ENCODE results near the gene GREB1.

GREB1 gene

GRCh38 chr2:11533278-11534070 lies at the start of gene GREB1:
TSS of gene GREB1 (plus strand) at chr2:11534045. CDS start at chr2:11556615, 22,570 bp downstream.
- H3K27ac Mint-ChIP-seq, result no peak within 1 kb of the TSS
- H3K9me3 Mint-ChIP-seq, result no peaks in the 10 kb centered on the region
- ATAC-seq (no peak), DNase-seq (no peak)
- no peak within 1 kb of the TSS for H3K4me3 Mint-ChIP-seq
- peaks cover 55% of the 10 kb centered on the region for H3K27me3 Mint-ChIP-seq
- H3K4me1 Mint-ChIP-seq, result no peaks in the 10 kb centered on the region

GRCh38 chr2:11488809-11489208 lies 45.0 kb upstream of the GREB1 start:
- Mint-ChIP-seq H3K4me1 (no peaks in the 10 kb centered on the region), H3K9me3 (no peaks in the 10 kb centered on the region), H3K27me3 (peaks cover 39% of the 10 kb centered on the region), H3K27ac (no peak overlapping the region), H3K4me3 (no peak overlapping the region)
- DNase-seq (no peak), ATAC-seq (no peak)

GRCh38 chr2:11490194-11490593 lies 43.7 kb upstream of the GREB1 start:
- Mint-ChIP-seq H3K27me3 (peaks cover 32% of the 10 kb centered on the region), H3K4me1 (no peaks in the 10 kb centered on the region), H3K27ac (no peak overlapping the region), H3K4me3 (no peak overlapping the region), H3K9me3 (no peaks in the 10 kb centered on the region)
- ATAC-seq (no peak), DNase-seq (no peak)

- H3K4me1 Mint-ChIP-seq, result no peaks in the 10 kb centered on the region
- DNase-seq (no peak), ATAC-seq (no peak)
- no peak overlapping the region for H3K27ac Mint-ChIP-seq
- H3K4me3 Mint-ChIP-seq, result no peak overlapping the region
- peaks cover 20% of the 10 kb centered on the region for H3K27me3 Mint-ChIP-seq
- H3K9me3 Mint-ChIP-seq, result no peaks in the 10 kb centered on the region
Observed at GRCh38 chr2:11491348-11491933, 42.4 kb upstream of the GREB1 start.

GRCh38 chr2:11492244-11492643 lies 41.6 kb upstream of the GREB1 start:
- Mint-ChIP-seq H3K27me3 (peaks cover 19% of the 10 kb centered on the region), H3K27ac (no peak overlapping the region), H3K4me3 (no peak overlapping the region), H3K9me3 (no peaks in the 10 kb centered on the region), H3K4me1 (no peaks in the 10 kb centered on the region)
- no peak for DNase-seq
- no peak for ATAC-seq

- no peak overlapping the region for H3K4me3 Mint-ChIP-seq
- H3K9me3 Mint-ChIP-seq, result no peaks in the 10 kb centered on the region
- DNase-seq, result no peak
- H3K4me1 Mint-ChIP-seq, result no peaks in the 10 kb centered on the region
- H3K27ac Mint-ChIP-seq, result no peak overlapping the region
- H3K27me3 Mint-ChIP-seq, result peaks cover 18% of the 10 kb centered on the region
- ATAC-seq, result no peak
Observed at GRCh38 chr2:11492720-11493119, 41.1 kb upstream of the GREB1 start.

- ATAC-seq, result no peak
- no peak overlapping the region for H3K27ac Mint-ChIP-seq
- no peaks in the 10 kb centered on the region for H3K9me3 Mint-ChIP-seq
- no peaks in the 10 kb centered on the region for H3K4me1 Mint-ChIP-seq
- H3K4me3 Mint-ChIP-seq, result no peak overlapping the region
- peaks cover 12% of the 10 kb centered on the region for H3K27me3 Mint-ChIP-seq
- DNase-seq, result no peak
Observed at GRCh38 chr2:11493282-11493681, 40.6 kb upstream of the GREB1 start.

GRCh38 chr2:11494310-11494709 lies 39.5 kb upstream of the GREB1 start:
- peaks cover 8% of the 10 kb centered on the region for H3K27me3 Mint-ChIP-seq
- no peak overlapping the region for H3K4me3 Mint-ChIP-seq
- no peaks in the 10 kb centered on the region for H3K4me1 Mint-ChIP-seq
- no peak for DNase-seq
- H3K9me3 Mint-ChIP-seq, result no peaks in the 10 kb centered on the region
- no peak overlapping the region for H3K27ac Mint-ChIP-seq
- ATAC-seq, result no peak

- Mint-ChIP-seq H3K4me1 (no peaks in the 10 kb centered on the region), H3K9me3 (no peaks in the 10 kb centered on the region), H3K4me3 (no peak overlapping the region), H3K27me3 (peaks cover 8% of the 10 kb centered on the region), H3K27ac (no peak overlapping the region)
- DNase-seq, result no peak
- no peak for ATAC-seq
Observed at GRCh38 chr2:11495844-11496681, 37.8 kb upstream of the GREB1 start.

- no peak overlapping the region for H3K4me3 Mint-ChIP-seq
- ATAC-seq (no peak), DNase-seq (no peak)
- no peaks in the 10 kb centered on the region for H3K4me1 Mint-ChIP-seq
- no peaks in the 10 kb centered on the region for H3K9me3 Mint-ChIP-seq
- peaks cover 21% of the 10 kb centered on the region for H3K27me3 Mint-ChIP-seq
- H3K27ac Mint-ChIP-seq, result no peak overlapping the region
Observed at GRCh38 chr2:11498543-11499034, 35.3 kb upstream of the GREB1 start.

GRCh38 chr2:11499081-11499743 lies 34.6 kb upstream of the GREB1 start:
- Mint-ChIP-seq H3K9me3 (no peaks in the 10 kb centered on the region), H3K4me3 (no peak overlapping the region), H3K4me1 (no peaks in the 10 kb centered on the region), H3K27me3 (peaks cover 21% of the 10 kb centered on the region), H3K27ac (no peak overlapping the region)
- ATAC-seq, result no peak
- no peak for DNase-seq

GRCh38 chr2:11500702-11501303 lies 33.0 kb upstream of the GREB1 start:
- no peaks in the 10 kb centered on the region for H3K4me1 Mint-ChIP-seq
- no peaks in the 10 kb centered on the region for H3K9me3 Mint-ChIP-seq
- ATAC-seq (no peak), DNase-seq (no peak)
- H3K27me3 Mint-ChIP-seq, result peaks cover 14% of the 10 kb centered on the region
- no peak overlapping the region for H3K27ac Mint-ChIP-seq
- H3K4me3 Mint-ChIP-seq, result no peak overlapping the region

GRCh38 chr2:11502740-11503292 lies 31.0 kb upstream of the GREB1 start:
- H3K4me3 Mint-ChIP-seq, result no peak overlapping the region
- DNase-seq (no peak), ATAC-seq (no peak)
- peaks cover 14% of the 10 kb centered on the region for H3K27me3 Mint-ChIP-seq
- H3K9me3 Mint-ChIP-seq, result no peaks in the 10 kb centered on the region
- no peaks in the 10 kb centered on the region for H3K4me1 Mint-ChIP-seq
- no peak overlapping the region for H3K27ac Mint-ChIP-seq

- ATAC-seq, result no peak
- Mint-ChIP-seq H3K27me3 (peaks cover 14% of the 10 kb centered on the region), H3K27ac (no peak overlapping the region), H3K4me1 (no peaks in the 10 kb centered on the region), H3K4me3 (no peak overlapping the region), H3K9me3 (no peaks in the 10 kb centered on the region)
- DNase-seq, result no peak
Observed at GRCh38 chr2:11503354-11503927, 30.4 kb upstream of the GREB1 start.
